Heart left ventricle (tissue), 13 donors: ENCODE data around the gene MFN1.

ENCODE experiments used
- CTCF ChIP-seq, 12 donors: fragments of 200-600 bp; sonication (generic) in 4 of 12; IDR thresholded peaks; one replicate each; pipeline versions ENCODE4 v1.5.0 to v1.8.0; 2018 to 2022; ENCODE audit warnings: antibody characterized with exemption in 12 of 12, mild to moderate bottlenecking in 5 of 12
- POLR2A ChIP-seq, 2 donors: fragments of 450-650 bp; IDR thresholded peaks; one replicate each; pipeline ENCODE4 v1.6.1; 2017; ENCODE audit warnings: antibody characterized with exemption in 2 of 2, mild to moderate bottlenecking in 2 of 2, moderate library complexity in 2 of 2
- donor health status: ischemic (EF 13 %, LVEDD 7.1; RV severe dilation, severe dysfunction).
- donor health status: DM: no; HTN: yes; CAD: no.
- donor health status: DM: no; HTN: no; CAD: no.
- donor health status: ischemic (EF 25% LVEDD 6.9; RV normal size, moderate dysfunction).
- donor health status: ischemic (EF 25% LVEDD 5.7; RV mildly dilated, moderate dysfunction).
- donor health status: ischemic (EF 35%, LVEDD 5.7; RV mildly dilated, moderate dysfunction).
- donor health status: nonischemic (EF 11% LVEDD 7.7; RV severe dilation, severe dysfunction).
- donor health status: DM: yes; HTN: yes; CAD: no.
- donor health status: PGD.
- donor health status: ischemic (EF 29% LVEDD 5.4; RV normal size, mild dysfunction).
- donor health status: nonischemic (EF 23%, LVEDD 6.1; RV moderate dilation, normal function).

GRCh38 chr3:179425075-179425474, 77.6 kb downstream of the MFN1 start:
- TF ChIP-seq CTCF (IDR thresholded peaks at IDR 0.05): no peak
- TF ChIP-seq POLR2A (IDR thresholded peaks at IDR 0.05): no peak
